DMS114 treated with DMSO at 0.1 percent for 48 hours (cell line): ENCODE results near the gene S100A14.

Experiments used
- DNase-seq: peaks from one replicate; lab custom pipeline; 2025; ENCODE audit not compliant: unreplicated experiment; lab: John Stamatoyannopoulos, UW

The S100A14 gene

GRCh38 chr1:153639280-153639679 lies 23.2 kb upstream of the S100A14 start:
- no peak for DNase-seq

GRCh38 chr1:153638261-153638660 lies 22.1 kb upstream of the S100A14 start:
- no peak for DNase-seq

- no peak for DNase-seq
Measured at GRCh38 chr1:153636312-153636711, 20.2 kb upstream of the S100A14 start.

- DNase-seq = no peak
Measured at GRCh38 chr1:153635872-153636271, 19.7 kb upstream of the S100A14 start.

- peak; percentile 96 for DNase-seq
Measured at GRCh38 chr1:153633754-153634665, 17.9 kb upstream of the S100A14 start, which contains the start of gene CHTOP. Gene CHTOP (plus strand): TSS chr1:153634066. CDS start chr1:153636589, 2,523 bp downstream.

GRCh38 chr1:153633161-153633753 lies 17.1 kb upstream of the S100A14 start:
- no peak for DNase-seq

GRCh38 chr1:153631047-153632022 lies 15.2 kb upstream of the S100A14 start:
- no peak for DNase-seq

- DNase-seq = no peak
Measured at GRCh38 chr1:153630384-153630783, 14.3 kb upstream of the S100A14 start.

- no peak for DNase-seq
Measured at GRCh38 chr1:153629971-153630370, 13.8 kb upstream of the S100A14 start.

GRCh38 chr1:153629343-153629665 lies 13.2 kb upstream of the S100A14 start:
- DNase-seq = no peak

- no peak for DNase-seq
Measured at GRCh38 chr1:153628638-153629342, 12.7 kb upstream of the S100A14 start.

GRCh38 chr1:153627715-153628626 lies 11.8 kb upstream of the S100A14 start, which contains the start of gene S100A1:
Gene S100A1 (plus strand): TSS chr1:153628434. CDS start chr1:153630522, 2,088 bp downstream.
- DNase-seq = no peak

GRCh38 chr1:153626904-153627714 lies 11.0 kb upstream of the S100A14 start, which contains the start of gene S100A13:
Gene S100A13 (minus strand): TSS chr1:153627505. CDS start chr1:153626472, 1,033 bp downstream.
- DNase-seq = no peak

GRCh38 chr1:153626477-153626903 lies 10.4 kb upstream of the S100A14 start:
- no peak for DNase-seq

GRCh38 chr1:153624965-153625611 lies 9.0 kb upstream of the S100A14 start:
- no peak for DNase-seq

- no peak for DNase-seq
Measured at GRCh38 chr1:153623101-153623500, 7.0 kb upstream of the S100A14 start.

GRCh38 chr1:153619171-153619570 lies 3.0 kb upstream of the S100A14 start:
- no peak for DNase-seq

GRCh38 chr1:153617663-153618062 lies 1.5 kb upstream of the S100A14 start:
- DNase-seq = peak; percentile 61
